GM18505 (cell line): ENCODE data around the gene PBLD.
A peak's percentile ranks its signal among the peaks of the same experiment; 100 is the strongest.

Experiments used
- ATAC-seq: cut with Tn5 transposase; IDR thresholded peaks from one replicate; pipeline ENCODE4 v1.9.1; 2021; ENCODE audit not compliant: unreplicated experiment
- POLR2A ChIP-seq: IDR thresholded peaks from 4 replicates; pipeline ENCODE4 v1.6.1; 2011; ENCODE audit warnings: borderline replicate concordance; ENCODE audit not compliant: insufficient read depth, insufficient read length; ENCODE audit errors: extremely low read depth

PBLD gene

DNA sequence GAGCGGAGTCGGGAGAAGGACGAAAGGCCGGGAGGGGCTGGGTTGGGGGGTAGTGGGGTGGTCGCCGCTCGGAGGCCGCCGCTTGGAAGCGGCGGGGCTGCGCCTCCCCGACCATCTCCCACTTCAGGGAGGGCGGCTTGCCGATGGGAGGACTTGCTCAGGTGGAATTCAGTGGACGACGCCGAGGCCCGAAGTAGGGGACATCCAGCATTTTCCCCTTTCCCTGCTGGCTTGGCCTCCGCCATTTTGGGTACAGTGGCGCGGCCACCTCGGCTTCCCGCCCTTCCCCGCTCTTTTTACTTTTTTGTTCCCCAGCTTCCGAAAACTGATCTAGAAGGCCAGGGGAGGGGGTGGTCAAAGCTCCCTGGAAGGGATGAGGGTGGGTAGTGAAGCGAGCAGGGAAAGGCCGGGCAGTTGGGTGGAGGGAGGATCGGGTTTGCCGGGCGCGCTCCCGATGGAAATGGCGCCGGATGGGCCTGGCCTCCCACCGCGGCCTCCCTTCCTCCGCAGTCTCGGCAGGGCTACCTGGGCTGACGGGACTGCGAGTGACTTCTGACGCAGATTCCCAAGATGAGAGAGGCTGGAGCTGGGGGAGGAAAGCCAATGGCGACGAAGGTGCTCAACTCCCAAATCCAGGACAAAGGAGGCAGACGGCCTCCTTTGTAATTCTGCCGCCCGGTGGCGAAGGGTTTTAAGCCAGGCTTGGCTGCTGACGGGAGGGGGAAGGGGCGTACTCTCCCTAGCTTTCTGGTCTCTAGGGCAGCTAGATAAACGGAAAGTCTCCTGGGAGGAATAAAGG is at the start of gene PBLD:
Gene PBLD, minus strand, starts transcription at position 670 of the 799 bp plus-strand sequence. CDS start 26,084 bp downstream, outside the sequence.
- ATAC-seq: peak; percentile 27

GRCh38 chr10:68371604-68372003 is 38.9 kb upstream of the PBLD start:
- ATAC-seq: no peak
- TF ChIP-seq POLR2A: no peak

More for the DNA sequence above, at the start of gene PBLD:
- TF ChIP-seq POLR2A: peak; percentile 48

GRCh38 chr10:68367121-68367520 is 34.4 kb upstream of the PBLD start:
- TF ChIP-seq POLR2A: no peak
- ATAC-seq: no peak

GRCh38 chr10:68366600-68366999 is 33.9 kb upstream of the PBLD start:
- no peak for TF ChIP-seq POLR2A
- ATAC-seq: no peak

DNA sequence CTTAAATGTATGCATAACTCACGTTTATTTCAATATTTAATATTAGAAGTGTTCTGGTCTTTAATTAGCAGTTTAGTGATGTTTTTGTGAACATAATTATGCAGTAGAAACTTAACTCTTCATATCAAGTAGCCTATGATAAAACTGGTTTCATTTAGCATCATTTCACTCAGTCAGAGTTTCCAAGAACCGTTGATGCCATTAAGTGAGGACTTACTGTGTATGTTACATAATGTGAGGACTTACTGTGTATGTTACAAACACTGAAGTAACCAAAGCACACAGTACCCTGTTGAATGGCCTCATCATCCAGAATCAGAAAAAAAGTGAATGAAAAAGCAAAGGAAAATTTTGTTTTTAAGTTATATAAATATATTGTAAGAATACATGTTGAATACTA is 32.9 kb upstream of the PBLD start:
- TF ChIP-seq POLR2A: no peak
- no peak for ATAC-seq

DNA sequence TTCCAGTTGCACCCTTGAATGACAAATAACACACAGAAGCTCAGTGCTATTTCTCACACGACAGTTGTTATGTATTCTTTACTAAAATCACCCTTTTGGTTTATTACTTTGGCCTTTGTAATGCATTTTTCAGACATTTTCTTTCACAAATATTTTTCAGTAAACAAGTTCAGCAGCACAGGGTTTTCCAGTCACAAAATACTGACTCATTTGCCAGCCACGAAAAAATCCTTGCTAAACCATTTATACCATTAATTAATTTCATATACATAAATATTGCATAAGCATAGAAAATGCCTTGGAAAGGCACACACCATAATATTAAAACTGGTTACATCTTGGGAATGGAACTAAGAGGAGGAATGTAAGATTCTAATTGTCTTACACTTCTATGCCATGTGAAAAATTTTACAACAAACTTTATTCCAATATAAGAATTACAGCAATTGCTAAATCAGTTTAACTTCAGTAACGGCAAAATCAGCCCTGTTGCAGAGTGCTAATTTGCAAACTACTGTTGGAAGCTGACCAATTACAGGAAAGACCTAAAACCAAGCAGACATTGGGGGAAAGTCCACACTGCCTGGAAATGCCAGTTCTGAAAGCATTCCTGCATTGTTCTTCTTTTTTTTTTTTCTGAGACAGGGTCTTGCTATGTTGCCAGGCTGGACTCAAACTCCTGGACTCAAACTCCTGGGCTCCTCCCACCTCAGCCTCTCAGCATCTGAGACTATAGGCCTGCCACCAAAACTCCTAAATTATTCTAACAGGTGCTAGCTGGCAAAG is 31.6 kb upstream of the PBLD start:
- no peak for ATAC-seq
- no peak for TF ChIP-seq POLR2A

- ATAC-seq: no peak
- TF ChIP-seq POLR2A: no peak
Observed at GRCh38 chr10:68362590-68362989, 29.9 kb upstream of the PBLD start.

GRCh38 chr10:68359189-68359588 is 26.5 kb upstream of the PBLD start:
- no peak for TF ChIP-seq POLR2A
- ATAC-seq: no peak

- ATAC-seq: no peak
- no peak for TF ChIP-seq POLR2A
Observed at GRCh38 chr10:68353537-68353936, 20.8 kb upstream of the PBLD start.

GRCh38 chr10:68348265-68348741 is 15.6 kb upstream of the PBLD start:
- TF ChIP-seq POLR2A: no peak

GRCh38 chr10:68346774-68347173 is 14.0 kb upstream of the PBLD start:
- no peak for TF ChIP-seq POLR2A
- no peak for ATAC-seq

More at GRCh38 chr10:68348265-68348741, 15.6 kb upstream of the PBLD start:
- no peak for ATAC-seq

GRCh38 chr10:68345621-68346020 is 12.9 kb upstream of the PBLD start:
- no peak for ATAC-seq
- TF ChIP-seq POLR2A: peak; percentile 33

DNA sequence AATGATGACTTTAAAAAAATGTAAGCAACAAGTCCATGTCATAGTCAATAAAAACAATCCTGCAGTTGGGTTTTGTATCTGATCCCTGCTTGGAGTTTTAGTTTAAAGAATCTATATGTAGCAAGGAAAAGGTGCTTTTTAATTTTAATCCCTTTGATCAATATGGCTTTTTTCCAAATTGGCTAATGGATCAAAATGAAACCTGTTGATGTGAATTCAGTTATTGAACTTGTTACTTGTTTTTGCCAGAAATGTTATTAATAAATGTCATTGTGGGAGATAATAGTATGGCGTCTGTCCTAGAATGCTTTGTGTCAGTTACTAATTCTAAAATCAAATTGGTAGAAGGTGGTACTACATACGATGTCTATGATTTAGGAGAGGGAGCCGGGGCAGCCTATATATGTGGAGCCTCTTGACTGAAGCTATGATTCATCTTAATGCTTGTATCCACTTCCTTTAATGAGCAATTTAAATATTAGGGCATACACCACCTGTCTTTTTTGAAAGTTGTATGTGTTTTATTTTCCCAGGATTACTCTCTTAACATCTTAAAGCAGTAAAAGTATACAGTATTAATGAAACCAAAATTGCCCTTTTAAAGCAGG is 10.3 kb upstream of the PBLD start:
- no peak for TF ChIP-seq POLR2A
- no peak for ATAC-seq
